Right atrium auricular region (tissue), 2 donors: ENCODE results near the gene CSNK1D. TPM values are rescaled to one million over a fixed set of nuclear protein-coding genes. Genes with fewer than 3 reads are reported as not detected.

ENCODE experiments used
- DNase-seq: peaks from one replicate; pipeline ENCODE4 v3.0.0-alpha.2; 2019; ENCODE audit warnings: low spot score
- H3K27ac ChIP-seq, 2 donors: fragments of 200-600 bp; sonication (generic); 1 replicate in 1 of 2; 2 replicates in 1 of 2; pipeline ENCODE4 v1.5.1; 2016 to 2019
- H3K27me3 ChIP-seq, 2 donors: fragments of 200-600 bp; sonication (generic); one replicate each; pipeline versions ENCODE4 v1.5.1 to v1.6.0; 2017 to 2019
- H3K36me3 ChIP-seq: fragments of 200-600 bp; sonication (generic); one replicate; pipeline ENCODE4 v1.5.1; 2016
- H3K4me1 ChIP-seq, 2 donors: fragments of 200-600 bp; sonication (generic); one replicate each; pipeline versions ENCODE4 v1.5.1 to v1.6.0; 2017 to 2019
- H3K4me3 ChIP-seq, 2 donors: fragments of 200-600 bp; sonication (generic); 1 replicate in 1 of 2; 2 replicates in 1 of 2; pipeline ENCODE4 v1.5.1; 2017 to 2019; ENCODE audit warnings: mild to moderate bottlenecking in 1 of 2, moderate library complexity in 1 of 2
- H3K9me3 ChIP-seq, 2 donors: fragments of 200-600 bp; sonication (generic); one replicate each; pipeline ENCODE4 v1.5.1; 2019
- total RNA-seq, 2 donors: library from RNA; depleted of rRNA; stranded (reverse); fragments of >200 nt; gene quantifications; one replicate each; pipeline ENCODE4 v1.1.0, GENCODE V29; 2016
- TF ChIP-seq, protein P1 (sequence below), 2 donors: fragments of 200-600 bp; sonication (generic); IDR thresholded peaks; one replicate each; pipeline ENCODE4 v1.5.1; 2019; ENCODE audit warnings: antibody characterized with exemption in 2 of 2

The CSNK1D gene
- total RNA-seq, 2 donors from 2014 or later: 31.3 to 32.9 TPM

DNA sequence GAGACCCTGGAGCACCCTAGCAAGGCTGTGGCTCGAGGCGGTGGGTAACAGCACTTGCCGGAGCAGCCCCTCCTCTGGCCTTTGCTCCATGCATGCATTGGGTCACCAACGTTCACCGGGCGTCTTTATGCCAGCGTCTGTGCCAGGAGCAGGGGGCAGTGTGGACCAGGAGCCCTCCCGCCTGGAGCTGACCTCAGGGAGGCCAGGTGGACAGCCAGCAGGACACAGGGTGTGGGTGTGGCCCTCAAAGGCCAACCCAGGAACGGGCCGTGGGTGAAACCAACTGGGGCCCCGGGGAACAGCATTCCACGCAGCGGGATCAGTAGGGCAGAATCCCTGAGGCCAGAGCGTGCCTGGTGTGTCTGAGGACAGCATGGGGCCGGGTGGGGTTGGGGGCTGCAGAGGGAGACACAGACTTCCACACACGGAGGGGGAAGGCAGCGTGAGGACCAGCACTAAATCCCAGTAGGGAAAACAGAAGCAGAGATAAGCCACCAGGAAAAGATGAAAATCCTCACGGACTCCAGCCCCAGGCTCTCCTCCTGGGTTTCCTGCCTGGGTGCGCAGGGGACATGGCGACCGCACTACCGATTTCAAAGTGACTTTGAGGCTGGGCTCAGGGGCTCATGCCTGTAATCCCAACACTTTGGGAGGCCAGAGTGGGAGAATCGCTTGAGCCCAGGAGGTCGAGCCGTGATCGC, 46.8 kb upstream of the CSNK1D start:
- Histone ChIP-seq H3K27me3 (peaks cover 0 to 5% of the 10 kb centered on the region in 2 donors), H3K4me1 (peaks cover 0 to 18% of the 10 kb centered on the region in 2 donors), H3K27ac (no peak overlapping the region), H3K4me3 (no peak overlapping the region), H3K36me3 (no peaks in the 10 kb centered on the region), H3K9me3 (no peaks in the 10 kb centered on the region)
- TF ChIP-seq, protein P1, sequence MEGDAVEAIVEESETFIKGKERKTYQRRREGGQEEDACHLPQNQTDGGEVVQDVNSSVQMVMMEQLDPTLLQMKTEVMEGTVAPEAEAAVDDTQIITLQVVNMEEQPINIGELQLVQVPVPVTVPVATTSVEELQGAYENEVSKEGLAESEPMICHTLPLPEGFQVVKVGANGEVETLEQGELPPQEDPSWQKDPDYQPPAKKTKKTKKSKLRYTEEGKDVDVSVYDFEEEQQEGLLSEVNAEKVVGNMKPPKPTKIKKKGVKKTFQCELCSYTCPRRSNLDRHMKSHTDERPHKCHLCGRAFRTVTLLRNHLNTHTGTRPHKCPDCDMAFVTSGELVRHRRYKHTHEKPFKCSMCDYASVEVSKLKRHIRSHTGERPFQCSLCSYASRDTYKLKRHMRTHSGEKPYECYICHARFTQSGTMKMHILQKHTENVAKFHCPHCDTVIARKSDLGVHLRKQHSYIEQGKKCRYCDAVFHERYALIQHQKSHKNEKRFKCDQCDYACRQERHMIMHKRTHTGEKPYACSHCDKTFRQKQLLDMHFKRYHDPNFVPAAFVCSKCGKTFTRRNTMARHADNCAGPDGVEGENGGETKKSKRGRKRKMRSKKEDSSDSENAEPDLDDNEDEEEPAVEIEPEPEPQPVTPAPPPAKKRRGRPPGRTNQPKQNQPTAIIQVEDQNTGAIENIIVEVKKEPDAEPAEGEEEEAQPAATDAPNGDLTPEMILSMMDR (IDR thresholded peaks at IDR 0.05): no peak
- no peak for DNase-seq

DNA sequence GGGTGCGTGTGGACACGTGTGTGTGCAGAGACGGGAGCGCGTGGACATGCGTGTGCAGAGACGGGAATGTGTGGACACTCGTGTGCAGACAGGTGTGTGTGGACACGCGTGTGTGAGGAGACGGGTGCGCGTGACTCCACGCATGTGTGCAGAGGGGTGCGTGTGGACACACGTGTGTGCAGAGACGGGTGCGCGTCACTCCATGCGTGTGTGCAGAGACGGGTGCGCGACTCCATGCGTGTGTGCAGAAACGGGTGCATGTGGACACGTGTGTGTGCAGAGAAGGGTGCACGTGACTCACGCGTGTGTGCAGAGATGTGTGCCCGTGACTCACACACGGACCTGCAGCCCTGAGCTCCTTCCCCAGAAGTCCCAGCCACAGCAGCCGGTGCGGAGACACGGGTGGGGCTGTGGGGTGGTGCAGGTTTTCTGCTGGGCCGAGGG, 46.1 kb upstream of the CSNK1D start:
- TF ChIP-seq, protein P1 (IDR thresholded peaks at IDR 0.05): no peak

DNA sequence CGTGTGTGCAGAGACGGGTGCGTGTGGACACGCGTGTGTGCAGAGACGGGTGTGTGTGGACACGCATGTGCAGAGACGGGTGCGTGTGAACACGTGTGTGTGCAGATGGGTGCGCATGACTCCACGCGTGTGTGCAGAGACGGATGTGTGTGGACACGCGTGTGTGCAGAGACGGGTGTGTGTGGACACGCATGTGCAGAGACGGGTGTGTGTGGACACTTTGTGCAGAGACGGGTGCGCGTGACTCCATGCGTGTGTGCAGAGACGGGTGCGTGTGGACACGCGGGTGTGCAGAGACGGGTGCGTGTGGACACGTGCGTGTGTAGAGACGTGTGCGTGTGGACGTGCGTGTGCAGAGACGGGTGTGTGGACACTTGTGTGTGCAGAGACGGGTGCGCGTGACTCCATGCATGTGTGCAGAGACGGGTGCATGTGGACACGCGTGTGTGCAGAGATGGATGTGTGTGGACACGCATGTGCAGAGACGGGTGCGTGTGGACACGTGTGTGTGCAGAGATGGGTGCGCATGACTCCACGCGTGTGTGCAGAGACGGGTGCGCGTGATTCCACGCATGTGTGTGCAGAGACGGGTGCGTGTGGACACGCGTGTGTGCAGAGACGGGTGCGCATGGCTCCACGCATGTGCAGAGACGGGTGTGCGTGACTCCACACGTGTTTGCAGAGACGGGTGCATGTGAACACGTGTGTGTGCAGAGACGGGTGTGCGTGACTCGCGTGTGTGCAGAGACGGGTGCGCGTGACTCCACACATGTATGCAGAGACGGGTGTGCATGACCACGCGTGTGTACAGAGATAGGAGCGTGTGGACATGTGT, 45.5 kb upstream of the CSNK1D start:
- no peaks in the 10 kb centered on the region for H3K9me3 ChIP-seq
- peaks cover 0 to 22% of the 10 kb centered on the region in 2 donors for H3K4me1 ChIP-seq
- H3K27me3 ChIP-seq: peaks cover 6 to 9% of the 10 kb centered on the region in 2 donors
- no peak overlapping the region for H3K4me3 ChIP-seq
- H3K27ac ChIP-seq: no peak overlapping the region
- no peaks in the 10 kb centered on the region for H3K36me3 ChIP-seq
- DNase-seq: no peak
- TF ChIP-seq, protein P1 (IDR thresholded peaks at IDR 0.05): no peak

More for the DNA sequence above, 46.1 kb upstream of the CSNK1D start:
- Histone ChIP-seq H3K36me3 (no peaks in the 10 kb centered on the region), H3K27ac (no peak overlapping the region), H3K4me3 (no peak overlapping the region), H3K9me3 (no peaks in the 10 kb centered on the region), H3K27me3 (peaks cover 3 to 6% of the 10 kb centered on the region in 2 donors), H3K4me1 (peaks cover 0 to 22% of the 10 kb centered on the region in 2 donors)
- no peak for DNase-seq

DNA sequence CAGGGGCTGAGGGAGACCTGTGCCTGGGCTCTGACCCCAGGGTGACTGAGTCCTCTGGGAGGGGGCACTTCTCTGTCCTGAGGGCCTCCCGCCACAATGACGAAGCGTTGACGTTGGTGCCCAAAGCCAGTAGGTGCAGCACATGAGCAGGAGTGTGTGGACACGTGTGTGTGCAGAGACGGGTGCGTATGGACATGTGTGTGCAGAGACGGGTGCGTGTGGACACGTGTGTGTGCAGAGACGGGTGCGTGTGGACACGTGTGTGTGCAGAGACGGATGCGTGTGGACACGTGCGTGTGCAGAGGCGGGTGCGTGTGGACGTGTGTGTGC, 44.6 kb upstream of the CSNK1D start:
- Histone ChIP-seq H3K9me3 (no peaks in the 10 kb centered on the region), H3K27ac (no peak overlapping the region), H3K27me3 (peaks cover 6 to 12% of the 10 kb centered on the region in 2 donors), H3K36me3 (no peaks in the 10 kb centered on the region), H3K4me3 (no peak overlapping the region), H3K4me1 (peaks cover 0 to 22% of the 10 kb centered on the region in 2 donors)
- TF ChIP-seq, protein P1 (IDR thresholded peaks at IDR 0.05): no peak
- no peak for DNase-seq

DNA sequence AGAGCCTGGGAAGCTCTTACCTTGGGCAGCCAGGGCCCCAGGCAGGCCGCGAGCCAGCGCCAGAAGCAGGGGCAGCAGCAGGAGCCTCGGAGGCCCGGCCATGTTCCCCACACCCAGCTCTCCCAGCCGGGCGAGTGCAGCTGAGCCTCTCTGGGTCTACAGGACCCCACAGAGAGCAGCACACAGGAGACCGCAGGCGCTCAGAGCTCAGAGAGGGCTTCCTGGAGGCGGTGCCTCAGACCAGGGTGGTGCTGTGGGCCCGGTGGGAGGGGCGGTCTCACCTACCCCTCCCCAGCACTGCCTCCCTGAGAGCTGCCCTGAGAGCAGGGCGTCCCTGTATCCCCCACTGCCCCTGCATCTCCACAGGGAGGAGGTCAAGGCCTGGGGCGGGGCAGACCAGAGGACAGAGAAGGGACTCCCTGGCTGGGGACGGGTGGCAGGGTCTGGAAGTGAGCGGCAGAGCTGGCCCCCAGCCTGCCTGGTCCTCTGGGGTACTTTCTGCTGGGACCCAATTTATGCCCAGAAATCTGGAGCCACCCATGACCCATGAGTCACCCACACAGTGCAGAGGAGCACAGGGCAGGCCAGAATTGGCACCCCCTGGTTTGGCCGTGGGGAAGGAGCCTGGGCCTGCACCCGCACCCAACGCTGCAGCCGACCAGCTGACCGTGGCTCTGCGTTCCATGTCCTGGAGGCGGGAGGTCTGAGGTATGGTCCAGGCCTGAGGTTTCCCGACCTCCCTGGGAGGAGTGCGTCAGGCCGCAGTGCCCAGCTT, 44.1 kb upstream of the CSNK1D start, which contains the start of gene CD7:
Gene CD7 (minus strand): TSS at position 215 of the 775 bp plus-strand sequence. CDS start 113 bp downstream, at position 102.
- TF ChIP-seq, protein P1 (IDR thresholded peaks at IDR 0.05): no peak
- H3K4me3 ChIP-seq: no peak within 1 kb of the TSS
- peaks cover 6 to 12% of the 10 kb centered on the region in 2 donors for H3K27me3 ChIP-seq
- H3K9me3 ChIP-seq: no peaks in the 10 kb centered on the region
- H3K36me3 ChIP-seq: no peaks in the 10 kb centered on the region
- H3K27ac ChIP-seq: no peak within 1 kb of the TSS
- H3K4me1 ChIP-seq: peaks cover 0 to 22% of the 10 kb centered on the region in 2 donors
- no peak for DNase-seq
